Stimulated activated naive CD4-positive, alpha-beta T cell treated with Interleukin-2 at 50 U/mL for 16 hours (primary cell): ENCODE measurements around the gene OR2F1.
"Not testable (repeated sequence)": the region's sequence is repeated elsewhere in the genome, so short reads cannot be mapped to it uniquely, and the experiment has no call there.

ENCODE experiments used
- DNase-seq: peaks from one replicate; lab custom pipeline; 2025; lab: John Stamatoyannopoulos, UW

The OR2F1 gene

GRCh38 chr7:144009361-144009760 lies 54.7 kb downstream of the OR2F1 start:
- no peak for DNase-seq

GRCh38 chr7:144010061-144010460 lies 55.4 kb downstream of the OR2F1 start:
- not testable (repeated sequence) for DNase-seq

- not testable (repeated sequence) for DNase-seq
Measured at GRCh38 chr7:144010821-144011220, 56.2 kb downstream of the OR2F1 start.

GRCh38 chr7:144011458-144012230 lies 57.0 kb downstream of the OR2F1 start:
- no peak for DNase-seq
